WTC11 (cell line): Measurements from ENCODE around the gene PHLDA2.

Experiments used
- ESRRA ChIP-seq: sonication (generic); formaldehyde crosslinking; IDR thresholded peaks from 2 replicates; pipeline ENCODE4 v1.8.1; 2022; ENCODE audit warnings: mild to moderate bottlenecking, missing genetic modification reagents, borderline replicate concordance
- TF ChIP-seq, protein P1 (sequence below): fragments of 200-600 bp; IDR thresholded peaks from 2 replicates; pipeline ENCODE4 v1.8.0; 2022; ENCODE audit warnings: antibody characterized with exemption
- TF ChIP-seq, protein P2 (sequence below): sonication (generic); formaldehyde crosslinking; IDR thresholded peaks from 2 replicates; pipeline ENCODE4 v1.8.0; 2023; ENCODE audit warnings: missing genetic modification reagents

DNA sequence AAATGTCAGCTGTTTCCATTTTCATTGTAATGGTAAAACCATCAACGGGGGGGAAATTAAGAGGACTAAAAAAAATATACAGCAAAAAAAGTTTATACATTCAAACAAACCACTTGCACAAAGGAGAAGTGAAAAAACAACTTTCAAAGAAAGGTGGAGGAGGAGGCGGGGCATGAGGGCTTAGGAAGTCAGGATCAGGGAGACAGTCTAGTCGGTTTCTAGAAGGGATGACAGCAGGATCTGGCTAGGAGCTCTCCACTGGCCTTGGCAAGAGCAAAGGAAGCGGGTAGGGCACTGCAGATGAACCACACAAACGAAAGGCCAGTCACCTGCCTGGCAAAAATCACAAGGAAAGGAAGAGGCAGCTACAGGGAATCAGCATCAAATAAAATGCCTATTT lies 31.9 kb upstream of the PHLDA2 start:
- TF ChIP-seq, protein P1, sequence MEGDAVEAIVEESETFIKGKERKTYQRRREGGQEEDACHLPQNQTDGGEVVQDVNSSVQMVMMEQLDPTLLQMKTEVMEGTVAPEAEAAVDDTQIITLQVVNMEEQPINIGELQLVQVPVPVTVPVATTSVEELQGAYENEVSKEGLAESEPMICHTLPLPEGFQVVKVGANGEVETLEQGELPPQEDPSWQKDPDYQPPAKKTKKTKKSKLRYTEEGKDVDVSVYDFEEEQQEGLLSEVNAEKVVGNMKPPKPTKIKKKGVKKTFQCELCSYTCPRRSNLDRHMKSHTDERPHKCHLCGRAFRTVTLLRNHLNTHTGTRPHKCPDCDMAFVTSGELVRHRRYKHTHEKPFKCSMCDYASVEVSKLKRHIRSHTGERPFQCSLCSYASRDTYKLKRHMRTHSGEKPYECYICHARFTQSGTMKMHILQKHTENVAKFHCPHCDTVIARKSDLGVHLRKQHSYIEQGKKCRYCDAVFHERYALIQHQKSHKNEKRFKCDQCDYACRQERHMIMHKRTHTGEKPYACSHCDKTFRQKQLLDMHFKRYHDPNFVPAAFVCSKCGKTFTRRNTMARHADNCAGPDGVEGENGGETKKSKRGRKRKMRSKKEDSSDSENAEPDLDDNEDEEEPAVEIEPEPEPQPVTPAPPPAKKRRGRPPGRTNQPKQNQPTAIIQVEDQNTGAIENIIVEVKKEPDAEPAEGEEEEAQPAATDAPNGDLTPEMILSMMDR, result no peak
- no peak for TF ChIP-seq ESRRA (CRISPR knock-in tag)
- TF ChIP-seq, protein P2, sequence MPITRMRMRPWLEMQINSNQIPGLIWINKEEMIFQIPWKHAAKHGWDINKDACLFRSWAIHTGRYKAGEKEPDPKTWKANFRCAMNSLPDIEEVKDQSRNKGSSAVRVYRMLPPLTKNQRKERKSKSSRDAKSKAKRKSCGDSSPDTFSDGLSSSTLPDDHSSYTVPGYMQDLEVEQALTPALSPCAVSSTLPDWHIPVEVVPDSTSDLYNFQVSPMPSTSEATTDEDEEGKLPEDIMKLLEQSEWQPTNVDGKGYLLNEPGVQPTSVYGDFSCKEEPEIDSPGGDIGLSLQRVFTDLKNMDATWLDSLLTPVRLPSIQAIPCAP, result no peak
